HG02840 (cell line): ENCODE measurements around the gene INTS13.
"Not testable (repeated sequence)": the region's sequence is repeated elsewhere in the genome, so short reads cannot be mapped to it uniquely, and the experiment has no call there.

Source experiments
- ATAC-seq: cut with Tn5 transposase; IDR thresholded peaks from one replicate; pipeline ENCODE4 v1.9.1; 2021; ENCODE audit warnings: mild to moderate bottlenecking, moderate library complexity, moderate number of reproducible peaks; ENCODE audit not compliant: unreplicated experiment, low FRiP score

Gene INTS13

DNA sequence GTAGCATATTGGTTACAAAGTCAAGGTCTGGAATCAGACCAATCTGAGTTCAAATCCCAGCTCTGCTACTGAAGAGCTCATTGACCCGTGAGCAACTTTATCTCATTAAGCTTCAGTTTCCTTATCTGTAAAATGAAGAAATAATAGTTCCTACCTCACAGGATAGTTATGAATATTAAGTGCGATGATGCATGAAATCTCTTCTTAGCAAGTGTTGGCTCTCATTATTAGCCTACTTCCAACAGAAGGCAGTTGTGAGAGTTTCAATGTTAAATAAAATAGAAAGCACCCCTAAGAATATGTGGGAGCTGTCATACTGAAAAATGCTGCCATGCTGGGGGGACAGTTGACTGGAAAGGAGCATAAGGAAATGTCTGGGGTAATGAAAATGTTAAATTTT is 65.8 kb downstream of the INTS13 start:
- no peak for ATAC-seq

DNA sequence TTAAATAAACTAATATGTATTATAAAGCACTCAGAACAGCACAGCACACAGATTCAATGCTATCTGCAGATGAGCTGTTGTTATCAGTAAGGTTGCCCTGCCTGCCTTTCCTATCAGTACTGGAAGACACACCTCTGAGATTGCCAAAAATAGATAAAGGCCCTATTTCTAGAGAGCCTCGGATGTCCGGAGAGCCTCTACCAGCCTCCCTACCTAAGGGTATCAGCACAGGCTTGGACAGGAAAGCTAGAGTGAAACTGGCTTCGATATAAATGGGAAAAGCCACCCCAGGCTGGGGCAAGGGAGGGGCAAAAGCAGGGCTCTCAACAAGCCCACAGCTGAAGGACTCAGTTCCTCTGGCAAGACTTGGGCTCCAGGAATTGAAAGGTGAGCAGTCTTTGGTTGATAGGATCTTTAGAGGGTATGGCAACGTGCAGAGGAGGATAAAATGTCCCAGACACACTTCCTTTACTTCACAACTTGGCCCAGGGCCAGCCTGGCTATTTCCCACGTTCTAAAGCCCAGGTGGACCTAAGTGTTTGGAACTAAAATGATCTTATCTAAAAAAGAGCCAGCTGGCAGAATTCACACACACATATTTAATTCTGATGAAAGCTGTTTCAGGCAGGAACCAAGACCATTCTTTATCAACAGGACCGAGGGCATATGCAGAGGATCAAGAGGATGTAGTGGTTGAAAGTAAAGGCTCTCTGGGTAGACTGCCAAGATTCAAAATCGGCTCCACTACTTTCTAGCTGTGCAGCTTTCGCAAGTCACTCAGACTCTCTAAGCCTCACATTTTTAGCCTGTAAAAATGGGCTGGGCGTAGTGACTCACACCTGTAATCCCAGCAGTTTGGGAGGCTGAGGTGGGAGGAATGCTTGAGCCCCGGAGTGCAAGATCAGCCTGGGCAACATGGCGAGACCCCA is 67.0 kb downstream of the INTS13 start:
- ATAC-seq: no peak

DNA sequence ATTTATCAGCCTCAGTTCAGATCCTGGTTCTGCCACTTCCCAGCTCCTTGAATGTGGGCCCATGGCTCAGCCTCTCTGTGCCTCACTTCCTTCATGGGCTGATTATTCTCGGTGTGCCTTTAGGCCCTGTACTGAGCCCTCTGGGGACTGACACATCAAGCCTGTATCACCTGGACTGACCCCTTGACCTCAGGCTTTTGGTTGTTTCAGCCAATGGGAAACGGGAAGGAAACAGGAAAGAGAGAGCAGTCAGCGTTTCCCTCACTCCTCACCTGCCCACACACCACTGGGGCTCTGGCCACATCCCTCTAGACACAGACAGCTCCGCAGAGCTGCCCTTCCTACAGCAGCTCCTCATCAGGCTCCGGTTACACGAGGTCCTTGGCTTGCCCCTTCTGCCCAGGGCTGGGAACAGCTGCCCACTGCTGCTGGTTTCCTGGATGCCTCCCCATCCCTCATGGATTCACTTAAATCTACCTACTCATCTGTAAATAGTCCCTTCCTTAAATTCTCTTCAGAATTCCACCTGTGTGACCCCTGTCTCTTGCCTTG is 67.8 kb downstream of the INTS13 start:
- no peak for ATAC-seq

DNA sequence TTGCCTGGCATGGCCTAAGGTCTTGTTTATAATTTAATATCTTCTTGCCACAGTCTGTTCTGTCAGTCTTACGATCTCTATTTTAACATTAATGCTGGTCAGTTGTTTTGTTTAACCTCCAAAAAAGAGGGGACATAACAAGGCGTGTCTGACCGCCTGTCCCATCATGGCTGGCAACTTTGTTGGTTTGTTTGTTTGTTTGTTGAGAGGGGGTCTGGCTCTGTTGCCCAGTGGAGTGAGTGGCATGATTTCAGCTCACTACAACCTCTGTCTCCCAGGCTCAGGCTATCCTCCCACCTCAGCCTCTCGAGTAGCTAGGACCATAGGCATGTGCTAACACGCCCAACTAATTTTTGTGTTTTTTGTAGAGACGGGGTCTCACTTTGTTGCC is 68.7 kb downstream of the INTS13 start:
- no peak for ATAC-seq

DNA sequence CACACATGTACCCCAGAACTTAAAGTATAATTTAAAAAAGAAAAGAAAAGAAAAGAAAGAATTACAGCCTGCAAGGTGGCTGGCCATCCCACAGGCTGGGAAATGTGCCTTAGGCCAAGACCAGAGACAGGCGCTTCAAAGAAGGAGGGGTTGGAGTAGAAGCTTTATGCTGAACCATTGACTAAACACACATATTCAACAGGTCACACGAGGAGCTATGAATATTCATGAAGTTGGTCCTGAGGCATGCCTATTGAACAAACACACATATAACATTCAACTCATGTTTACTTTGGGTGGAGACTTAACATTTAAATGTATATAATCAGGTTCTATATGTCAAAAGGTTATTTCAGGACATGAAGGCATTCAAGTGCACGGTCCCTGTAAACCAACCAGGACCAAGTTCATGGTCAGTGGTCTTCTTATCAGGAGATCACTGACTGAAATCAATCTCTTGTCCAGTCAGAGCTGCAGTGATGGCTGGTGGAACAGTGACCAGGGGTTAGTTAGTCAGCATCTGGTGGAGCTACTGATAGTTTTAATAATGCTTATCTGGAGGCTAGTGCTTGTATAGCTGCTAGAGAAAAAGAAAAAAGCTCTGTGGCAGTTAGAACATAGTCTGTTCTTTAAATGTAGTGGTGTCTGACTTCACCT is 69.2 kb downstream of the INTS13 start:
- no peak for ATAC-seq

DNA sequence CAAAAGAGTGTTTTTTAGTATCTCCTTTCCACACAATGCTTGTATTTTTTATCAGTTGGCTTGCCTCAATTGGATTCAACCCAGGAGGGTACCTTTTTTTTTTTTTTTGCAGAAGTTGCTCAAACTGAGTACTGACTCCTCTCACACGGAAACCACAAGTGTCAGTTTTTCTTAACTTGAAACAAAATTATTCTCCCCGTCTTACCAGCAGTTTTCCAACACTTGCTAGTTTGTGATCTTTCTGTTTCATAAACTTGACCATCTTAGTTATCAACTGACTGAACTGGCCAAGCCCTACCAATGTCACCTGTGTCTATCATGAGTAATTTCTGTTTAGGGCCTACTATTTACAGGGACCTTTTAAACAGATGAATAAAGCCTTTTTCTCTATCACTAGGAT is 70.7 kb downstream of the INTS13 start:
- peak; percentile 63 for ATAC-seq

DNA sequence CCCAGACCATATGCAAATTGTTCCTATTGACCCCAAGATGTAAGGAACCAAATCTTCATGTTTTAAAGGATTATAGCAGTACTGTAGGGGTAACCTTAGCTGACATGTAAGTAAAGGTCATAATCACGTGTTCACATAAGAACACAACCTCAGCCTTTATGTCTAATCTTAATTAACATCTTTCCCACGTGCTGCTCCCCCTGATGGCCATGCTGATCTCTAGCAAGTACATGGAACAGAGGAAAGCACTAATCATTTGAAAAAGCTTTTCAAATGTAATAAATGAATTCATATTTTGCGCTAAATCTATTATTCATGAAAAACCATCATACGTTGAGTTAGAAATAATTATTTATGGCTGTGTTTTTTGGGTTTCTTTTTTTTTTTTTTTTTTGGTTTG is 74.3 kb downstream of the INTS13 start:
- no peak for ATAC-seq

DNA sequence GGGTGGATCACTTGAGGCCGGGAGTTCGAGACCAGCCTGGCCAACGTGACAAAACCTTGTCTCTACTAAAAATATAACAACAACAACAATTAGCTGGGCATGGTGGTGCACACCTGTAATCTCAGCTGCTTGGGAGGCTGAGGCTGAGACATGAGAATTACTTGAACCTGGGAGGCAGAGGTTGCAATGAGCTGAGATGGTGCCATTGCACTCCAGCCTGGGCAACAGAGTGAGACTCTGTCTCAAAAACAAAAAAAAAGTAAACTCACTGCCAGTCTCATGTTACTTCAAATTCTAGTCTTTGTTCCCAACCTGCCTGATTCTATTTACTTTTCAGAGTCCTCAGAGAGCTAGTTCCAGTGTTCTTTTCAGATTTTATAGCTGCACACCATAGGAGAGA is 75.0 kb downstream of the INTS13 start:
- not testable (repeated sequence) for ATAC-seq

DNA sequence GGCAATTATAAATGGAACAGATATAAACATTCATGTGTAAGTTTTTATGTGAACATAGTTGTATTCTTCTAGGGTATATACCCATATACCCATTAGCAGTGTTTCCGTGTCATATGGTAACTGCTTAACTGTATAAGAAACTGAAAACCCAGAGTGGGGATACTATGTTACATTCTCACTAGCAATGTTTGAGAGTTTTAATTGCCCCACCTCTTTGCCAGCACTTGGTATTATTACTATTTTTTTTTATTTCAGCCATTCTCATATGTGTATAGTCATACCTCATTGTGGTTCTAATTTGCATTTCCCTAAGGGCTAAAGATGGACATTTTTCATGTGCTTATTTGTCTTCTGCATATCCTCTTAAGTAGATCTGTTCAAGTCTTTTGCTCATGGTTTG is 76.1 kb downstream of the INTS13 start:
- ATAC-seq: no peak

DNA sequence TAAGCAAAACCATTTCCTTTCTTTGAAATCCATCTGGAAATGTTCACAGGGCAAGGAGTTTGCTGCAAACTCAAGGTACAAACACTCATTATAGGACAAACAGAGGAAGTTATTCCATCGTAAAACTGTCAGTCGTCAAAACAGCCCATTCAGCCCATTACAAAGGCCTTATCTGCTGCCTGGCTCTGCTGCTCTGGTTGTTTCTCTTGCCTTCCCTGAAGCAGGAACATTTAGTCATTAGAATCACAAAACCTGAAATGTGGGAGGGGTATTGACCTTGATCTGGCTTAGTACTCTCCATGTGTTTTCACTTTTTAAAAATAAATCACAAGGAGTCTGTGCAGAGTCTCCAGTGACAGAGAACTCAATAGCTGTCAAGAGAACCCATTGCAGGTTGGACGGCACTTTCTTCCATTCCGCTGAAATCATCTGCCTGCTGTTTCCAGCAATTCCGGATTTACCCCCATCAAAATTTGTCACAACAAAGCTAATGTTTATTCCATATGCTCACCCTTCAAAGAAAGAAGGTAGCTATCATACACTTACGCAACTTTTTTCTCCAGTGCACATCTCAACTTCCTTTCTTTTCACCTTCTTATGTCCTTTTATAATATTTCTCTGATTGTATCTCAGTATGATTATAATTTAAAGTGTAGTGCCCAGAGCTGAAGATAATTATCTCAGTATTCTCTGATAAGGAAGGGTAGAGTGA is 80.2 kb downstream of the INTS13 start:
- no peak for ATAC-seq

DNA sequence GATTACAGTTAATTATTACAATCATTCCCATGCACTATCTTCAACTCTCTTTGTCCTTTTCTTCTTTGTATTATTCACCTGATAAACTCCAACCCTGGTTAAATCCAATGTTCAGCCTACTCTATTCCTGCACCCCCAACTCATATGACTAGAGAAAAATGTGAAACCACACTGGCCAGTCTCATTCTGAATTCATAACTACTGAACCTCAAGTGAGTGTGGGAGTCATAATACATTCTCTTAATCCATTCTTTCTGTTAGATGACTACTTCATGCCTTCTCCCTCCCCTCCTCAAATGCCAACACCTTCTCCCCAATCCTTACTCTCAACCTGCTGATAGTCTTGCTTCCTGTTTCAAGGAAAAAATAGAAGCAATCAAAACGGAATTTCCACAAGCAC is 82.4 kb downstream of the INTS13 start:
- no peak for ATAC-seq
